ENCODE results near the gene HSPB7.
A peak's percentile ranks its signal among the peaks of the same experiment; 100 is the strongest.
"Not testable (repeated sequence)": the region's sequence is repeated elsewhere in the genome, so short reads cannot be mapped to it uniquely, and the experiment has no call there.

HSPB7 gene

DNA sequence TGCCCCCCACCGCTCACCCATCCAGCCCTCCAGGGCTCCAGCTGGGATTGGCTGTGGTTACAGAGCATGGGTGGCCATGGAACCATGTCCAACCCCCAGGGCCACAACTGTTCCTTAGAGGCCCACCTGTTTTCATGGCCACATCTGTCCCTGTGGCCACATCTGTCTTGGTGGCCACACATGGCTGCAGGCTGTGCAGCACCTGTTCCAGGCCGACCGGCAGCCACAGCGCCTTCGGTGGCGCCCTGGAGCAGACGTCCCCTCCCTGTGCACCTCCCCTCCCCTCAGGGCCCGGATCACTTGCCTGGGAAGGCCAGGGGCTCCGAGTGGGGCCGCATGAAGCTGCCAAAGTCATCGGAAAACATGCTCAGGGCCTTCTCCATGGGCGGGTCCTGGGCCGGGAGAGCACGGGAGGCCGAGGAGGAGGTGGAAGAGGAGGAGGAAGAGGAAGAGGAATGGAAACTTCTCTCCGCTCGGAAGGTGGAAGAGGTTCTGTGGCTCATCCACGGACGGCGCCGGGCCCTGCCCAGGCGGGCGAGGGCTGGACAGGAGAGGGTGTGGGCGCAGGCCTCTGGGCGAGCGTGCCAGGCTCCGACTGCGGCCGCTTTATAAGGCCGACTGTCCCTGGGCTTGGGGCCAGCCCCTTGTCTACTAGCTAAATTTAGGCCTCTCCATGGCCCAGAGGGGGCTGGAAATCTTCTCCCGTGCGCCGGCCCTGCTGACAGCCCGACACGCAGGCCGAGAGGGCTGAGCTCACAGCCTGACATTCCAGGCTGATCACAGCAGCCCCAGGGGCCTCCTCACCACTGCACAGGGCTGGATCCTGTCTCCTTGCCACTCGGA, at the start of gene HSPB7:
Gene HSPB7 (minus strand): TSS at position 583 of the 843 bp plus-strand sequence. CDS start 80 bp downstream, at position 503.
- no peak for DNase-seq

DNA sequence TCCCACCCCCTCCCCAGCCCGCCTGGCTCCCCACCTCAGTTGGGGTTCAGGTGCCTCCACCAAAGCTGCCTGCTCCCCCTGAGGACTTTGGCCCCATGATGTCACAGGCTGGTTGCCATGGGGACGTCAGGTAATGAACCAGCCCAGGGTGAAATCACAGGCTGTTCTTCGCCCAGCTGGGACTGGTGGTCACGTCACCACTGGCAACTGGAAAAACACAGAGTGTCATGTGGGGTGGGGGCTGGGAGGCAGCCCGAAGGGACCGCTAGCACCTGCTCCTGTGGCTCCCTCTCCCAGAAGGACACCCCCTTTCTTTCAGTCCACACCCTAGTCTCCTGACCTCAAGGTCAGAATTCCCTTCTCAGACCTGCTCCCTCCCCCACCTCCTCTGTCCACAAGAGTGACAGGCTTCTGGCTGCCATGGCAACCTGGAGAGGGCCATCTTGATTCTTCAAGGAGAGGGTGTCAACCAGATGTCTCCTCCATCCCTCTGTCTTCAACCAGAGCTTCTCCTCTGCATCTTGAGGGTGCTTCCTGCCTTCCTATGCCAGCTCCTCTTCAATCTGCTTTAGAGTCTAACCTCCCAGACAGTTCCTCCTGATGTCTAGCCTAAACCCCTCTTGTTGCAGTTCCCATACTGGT, 49.4 kb upstream of the HSPB7 start:
- no peak for DNase-seq

DNA sequence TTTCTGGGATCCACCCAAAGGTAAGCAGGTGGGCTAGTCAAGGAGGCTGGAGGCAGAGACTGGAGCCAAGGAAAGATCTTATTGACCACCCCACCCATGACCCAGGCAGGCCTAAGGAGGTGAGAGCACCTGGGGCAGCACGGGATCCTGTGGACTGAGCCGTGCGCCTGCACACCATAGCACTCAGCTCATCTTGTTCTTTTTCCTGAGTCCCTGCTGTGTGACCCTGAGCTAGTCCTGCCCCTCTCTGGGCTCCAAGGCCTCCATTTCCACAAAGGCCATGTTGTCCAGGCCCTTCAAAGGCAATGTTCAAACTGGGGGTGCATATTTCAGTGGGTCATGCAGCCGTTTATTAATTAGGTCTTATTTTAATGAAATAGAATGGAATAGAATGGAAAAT, 48.4 kb upstream of the HSPB7 start:
- DNase-seq: no peak

DNA sequence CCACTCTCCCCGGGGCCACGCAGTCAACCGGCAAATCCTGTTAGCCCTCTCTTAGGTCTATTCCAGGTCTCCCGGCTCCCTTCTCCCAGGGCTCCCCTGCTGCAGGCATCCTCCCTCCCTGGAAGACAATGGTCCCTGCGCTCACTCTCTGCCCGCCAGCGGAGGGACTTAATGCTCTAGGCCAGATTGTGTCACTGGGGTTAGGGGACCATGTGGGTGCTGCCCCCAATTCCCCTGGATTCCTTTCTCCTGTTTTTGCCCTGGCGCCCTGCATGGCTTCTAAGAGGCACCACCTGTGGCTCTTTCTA, 47.4 kb upstream of the HSPB7 start:
- DNase-seq: no peak

DNA sequence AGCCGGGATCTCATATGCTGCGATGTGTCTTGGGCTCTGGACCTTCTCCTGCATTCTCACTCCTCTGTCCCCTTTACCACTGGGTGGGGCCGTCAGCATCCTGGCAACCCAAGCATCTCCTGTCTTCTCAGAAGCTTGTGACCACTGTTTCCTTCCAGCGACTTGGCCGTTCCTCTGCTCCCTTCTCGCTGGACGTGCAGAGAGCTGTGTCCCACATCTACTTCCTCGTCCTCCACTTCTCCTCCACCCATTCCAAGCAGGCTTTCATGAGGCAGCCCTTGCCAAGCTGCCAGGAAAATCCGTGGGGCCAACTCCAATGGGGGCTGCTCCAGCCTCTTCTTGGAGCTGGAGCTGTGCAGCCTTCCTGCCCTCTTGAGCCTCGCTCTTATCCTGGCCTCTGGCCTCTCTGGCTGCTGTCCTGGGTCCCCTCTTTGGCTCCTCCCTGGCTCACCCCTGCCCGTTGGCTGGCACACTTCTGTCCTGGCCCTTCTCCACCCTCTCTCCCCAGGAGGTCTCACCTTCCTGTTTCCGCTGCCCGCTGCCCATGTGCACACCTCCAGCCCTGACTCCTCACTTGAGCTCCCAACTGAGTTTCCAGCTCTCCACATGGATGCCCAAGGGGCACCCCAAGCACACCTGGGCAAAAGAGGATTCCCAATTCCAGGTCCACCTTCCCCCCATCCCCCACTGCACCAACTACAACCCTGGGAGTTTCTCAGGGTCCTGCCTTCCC, 46.9 kb upstream of the HSPB7 start:
- DNase-seq: no peak

DNA sequence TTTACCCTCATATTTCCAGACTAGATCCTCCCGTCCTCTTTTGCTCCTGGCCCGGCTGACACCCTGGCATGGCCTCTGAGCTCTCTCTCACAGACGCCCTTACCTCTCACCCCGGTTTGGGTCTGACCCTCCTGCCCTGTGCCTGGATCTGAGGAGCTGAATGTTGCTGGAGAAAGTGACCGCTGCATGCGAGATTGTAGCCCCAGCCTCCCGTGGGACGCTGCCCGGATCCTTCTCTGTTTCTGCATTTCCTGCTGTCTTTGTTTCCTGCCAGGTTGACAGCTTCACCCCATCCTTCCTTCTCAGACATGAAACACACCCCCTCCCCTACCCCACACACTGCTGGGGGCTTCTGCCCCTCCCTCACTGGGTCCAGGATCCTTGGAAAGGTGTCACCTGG, 46.1 kb upstream of the HSPB7 start:
- no peak for DNase-seq

DNA sequence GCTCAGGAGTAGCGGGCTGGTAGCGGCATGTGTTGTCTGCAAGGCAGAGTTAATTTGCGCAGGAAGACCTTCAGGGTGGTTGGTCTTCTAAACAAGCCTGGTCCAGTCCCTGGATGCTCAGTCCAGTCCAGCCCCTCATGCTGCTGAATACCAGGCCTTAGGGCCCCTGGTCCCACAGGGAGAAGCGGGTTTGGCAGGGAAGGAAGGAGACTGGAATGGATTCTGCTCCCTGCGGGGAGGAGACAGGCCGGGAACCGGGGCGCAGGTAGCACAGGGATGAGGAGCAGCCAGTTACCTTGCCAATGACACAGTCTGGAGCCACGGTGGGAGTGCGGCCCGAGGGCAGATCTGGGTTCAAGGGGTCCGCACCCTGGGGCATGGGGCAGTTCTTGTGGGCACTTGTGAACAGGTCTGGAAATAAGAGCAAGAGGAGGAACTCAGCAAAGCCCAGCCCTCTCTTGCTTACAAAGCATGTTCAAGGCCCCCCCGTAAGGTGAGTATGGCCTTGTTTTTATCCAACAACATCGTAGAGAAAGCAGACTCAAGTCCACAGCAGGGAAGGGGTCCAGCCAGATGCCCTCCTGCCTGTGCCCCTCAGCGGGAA, 45.5 kb upstream of the HSPB7 start:
- no peak for DNase-seq

DNA sequence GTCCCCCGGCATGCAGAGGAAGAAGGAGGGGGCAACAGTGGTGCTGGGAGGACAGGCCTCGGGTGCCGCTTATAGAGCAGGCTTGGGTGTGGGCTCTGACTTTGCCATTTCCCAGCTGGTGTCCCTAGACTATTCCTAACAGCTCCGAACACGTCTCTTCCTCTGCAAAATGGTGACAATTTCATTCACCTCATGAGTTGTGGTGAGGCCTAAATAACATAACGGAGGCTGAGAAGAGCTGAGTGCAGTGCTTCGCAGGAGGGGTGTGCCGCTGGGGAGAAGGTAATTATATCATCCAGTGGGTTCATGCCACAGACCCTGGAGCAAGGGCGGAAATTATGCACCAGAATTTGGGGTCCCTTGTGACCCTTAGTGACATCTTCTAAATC, 44.8 kb upstream of the HSPB7 start:
- not testable (repeated sequence) for DNase-seq

DNA sequence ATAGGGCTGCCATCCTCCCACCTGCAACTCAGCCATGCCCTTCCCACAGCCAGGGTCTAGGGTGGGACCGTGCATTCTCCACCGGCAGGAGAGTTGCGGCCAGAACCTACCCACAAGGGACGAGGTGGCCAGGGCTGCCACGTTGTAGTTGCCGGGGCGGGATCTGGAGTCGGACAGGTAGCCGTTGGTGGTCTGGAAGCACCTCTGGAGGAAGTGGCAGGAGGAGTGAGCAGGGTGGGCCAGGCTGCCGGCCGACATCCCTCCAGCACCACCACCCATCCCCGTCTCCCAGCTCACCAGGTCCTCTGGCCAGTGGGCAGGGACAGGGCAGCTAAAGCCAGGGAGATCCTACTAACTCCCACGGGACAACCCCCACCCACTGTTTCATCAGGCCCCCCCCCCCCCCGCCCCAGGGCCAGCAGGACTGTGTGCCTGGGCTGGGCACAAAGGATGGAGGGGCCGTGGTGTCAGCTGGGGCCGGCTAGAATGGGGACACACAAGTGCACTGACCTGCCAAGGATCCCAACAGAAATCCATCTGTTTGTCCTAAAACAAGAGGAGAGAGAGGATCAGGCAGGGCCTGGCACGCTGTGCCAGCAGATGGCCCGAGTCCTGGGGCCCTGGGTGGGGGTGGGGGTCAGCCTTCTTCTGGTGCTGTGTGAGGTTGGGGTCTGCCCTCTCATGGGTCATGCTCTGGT, 44.3 kb upstream of the HSPB7 start:
- DNase-seq: not testable (repeated sequence)

DNA sequence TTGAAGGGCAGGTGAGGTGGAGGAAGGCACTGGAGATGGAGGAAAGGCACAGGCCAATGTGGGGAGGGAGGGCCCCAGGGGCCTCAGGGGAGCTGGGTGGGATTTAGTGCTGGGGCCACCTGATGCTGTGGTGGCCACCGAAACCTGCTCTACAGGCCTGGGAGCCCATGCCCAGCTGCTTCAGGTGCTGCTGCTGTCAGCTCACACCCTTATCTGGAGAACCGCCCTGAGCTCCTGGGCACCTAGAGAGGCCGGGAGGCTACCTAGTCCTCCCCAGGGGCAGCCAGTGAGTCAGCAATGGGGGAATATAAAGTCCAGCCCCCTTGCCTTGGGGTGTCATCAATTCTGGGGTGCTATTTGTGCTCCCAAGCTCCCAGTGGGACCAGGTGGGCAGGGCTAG, 43.4 kb upstream of the HSPB7 start:
- DNase-seq: no peak

DNA sequence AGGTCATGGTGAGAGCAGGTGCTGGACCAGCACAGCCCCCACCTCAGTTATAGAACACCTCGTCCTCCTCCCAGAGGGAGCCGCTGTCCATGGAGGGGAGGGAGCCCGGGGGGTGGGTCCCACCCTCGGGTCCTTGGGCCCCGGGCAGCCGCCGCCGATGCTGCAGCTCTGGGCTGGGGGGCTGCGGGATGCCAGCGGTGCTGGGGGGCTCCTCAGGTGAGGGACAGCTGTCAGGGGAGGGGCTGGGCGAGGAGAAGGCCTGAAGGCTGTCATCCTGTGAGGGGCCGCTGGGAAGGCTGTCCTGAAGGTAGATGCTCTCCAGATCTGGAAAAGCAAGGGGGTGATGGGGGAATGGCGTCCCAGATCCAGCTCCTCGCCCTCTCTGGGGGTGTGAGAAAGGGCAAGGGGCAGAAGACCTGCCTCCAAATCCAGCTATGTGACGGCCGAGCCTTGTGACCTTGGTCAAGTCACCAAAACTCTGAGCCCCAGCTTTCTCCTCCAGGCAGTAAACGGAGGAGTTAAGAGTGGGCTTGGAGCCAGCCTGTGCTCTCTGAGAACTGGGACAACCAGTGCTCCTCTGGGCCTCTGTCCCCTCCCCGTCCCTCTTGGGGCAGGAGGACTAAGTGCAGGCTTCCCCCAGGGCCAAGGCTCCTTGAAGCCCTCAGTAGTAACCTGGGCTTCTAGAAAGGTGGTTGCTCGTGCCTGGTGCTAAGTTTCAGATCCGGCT, 40.7 kb upstream of the HSPB7 start:
- not testable (repeated sequence) for DNase-seq

DNA sequence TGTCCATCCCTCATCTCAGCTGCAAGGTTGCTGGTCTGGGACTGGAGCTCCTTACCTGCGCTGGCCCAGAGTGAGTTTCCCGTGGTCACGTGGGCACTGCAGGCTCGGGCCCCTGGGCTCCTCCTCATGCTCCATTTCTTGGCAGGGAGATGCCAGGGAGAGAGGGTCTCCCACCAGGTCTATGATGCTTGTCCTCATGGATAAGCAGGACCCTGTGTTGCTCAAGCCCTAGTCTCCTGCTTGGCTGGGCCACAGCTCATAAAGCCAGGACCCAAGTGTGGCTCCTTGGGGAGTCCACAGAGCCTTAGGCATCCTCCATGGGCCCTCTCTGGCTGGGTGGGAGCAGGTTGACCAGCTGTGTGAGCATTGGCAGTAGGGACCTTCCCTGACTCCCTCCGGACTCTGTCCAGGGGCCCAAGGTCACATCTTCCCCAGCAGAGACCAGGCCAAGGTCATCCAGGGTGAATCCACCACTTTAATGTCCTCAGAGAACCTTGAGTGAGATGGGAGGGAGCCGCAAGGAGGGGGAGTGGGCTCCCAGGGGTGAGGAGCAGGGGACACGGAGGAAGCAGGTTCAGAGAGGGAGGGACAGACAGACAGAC, 39.6 kb upstream of the HSPB7 start:
- DNase-seq: not testable (repeated sequence)

DNA sequence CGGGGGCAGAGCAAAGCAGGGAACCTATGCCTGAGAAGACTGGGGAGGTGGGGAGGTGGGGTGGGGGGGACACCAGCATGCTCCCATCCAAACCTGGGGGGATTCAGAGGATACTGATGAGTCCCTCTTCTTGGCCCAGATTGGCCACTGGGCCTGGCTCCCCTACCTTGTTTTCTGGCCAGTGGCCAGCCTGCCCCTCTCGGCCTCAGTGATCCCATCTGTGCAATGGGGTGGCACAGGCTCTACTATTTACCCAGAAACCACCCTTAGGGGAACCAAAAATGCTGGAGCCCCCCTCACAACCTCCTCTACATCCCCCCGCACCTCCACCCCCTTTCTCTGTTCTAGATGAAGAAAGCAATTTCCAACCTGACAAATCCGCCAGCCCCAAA, 38.7 kb upstream of the HSPB7 start:
- DNase-seq: not testable (repeated sequence)

DNA sequence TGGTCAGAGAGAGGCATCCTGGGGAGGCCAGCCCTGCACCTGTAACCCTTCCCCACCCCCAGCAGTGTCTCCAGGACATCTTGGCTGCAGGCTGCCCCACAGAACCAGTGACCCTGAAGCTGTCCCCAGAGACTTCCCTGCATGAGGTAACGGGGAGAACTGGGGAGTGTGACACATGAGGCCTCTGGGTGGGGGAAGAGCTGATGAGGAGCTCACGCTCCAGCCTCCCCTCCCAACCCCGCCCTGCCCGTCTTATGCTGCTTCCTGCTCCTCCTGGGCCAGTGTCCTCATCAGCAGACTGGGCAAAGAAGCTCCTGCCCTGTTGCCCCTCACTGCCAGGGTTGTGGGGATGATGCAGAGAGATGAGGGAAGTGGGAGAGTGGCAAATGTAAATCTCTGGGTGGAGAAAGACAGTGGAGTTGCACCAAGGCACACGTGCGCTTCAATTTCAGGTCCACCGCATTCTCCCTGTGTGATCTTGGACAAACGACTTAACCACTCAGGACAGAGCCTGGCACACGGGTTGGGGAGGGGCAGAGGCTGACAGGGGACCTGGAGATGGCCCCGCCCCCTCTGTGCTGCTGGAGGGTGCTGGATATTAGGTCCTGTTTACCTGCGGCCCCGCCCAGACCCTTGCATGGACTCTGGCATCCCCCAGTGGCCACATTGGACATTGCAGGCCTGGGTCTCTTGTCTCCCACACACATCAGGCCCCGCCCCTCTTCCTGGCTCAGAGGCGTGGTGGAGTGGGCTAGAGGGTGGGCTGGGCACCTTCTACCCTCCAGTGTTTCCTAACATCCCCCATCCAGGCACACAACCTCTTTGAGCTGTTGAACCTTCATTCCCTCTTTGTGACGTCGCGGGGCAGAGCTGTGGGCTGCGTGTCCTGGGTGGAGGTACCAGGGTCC, 38.0 kb upstream of the HSPB7 start:
- DNase-seq: peak; percentile 88

DNA sequence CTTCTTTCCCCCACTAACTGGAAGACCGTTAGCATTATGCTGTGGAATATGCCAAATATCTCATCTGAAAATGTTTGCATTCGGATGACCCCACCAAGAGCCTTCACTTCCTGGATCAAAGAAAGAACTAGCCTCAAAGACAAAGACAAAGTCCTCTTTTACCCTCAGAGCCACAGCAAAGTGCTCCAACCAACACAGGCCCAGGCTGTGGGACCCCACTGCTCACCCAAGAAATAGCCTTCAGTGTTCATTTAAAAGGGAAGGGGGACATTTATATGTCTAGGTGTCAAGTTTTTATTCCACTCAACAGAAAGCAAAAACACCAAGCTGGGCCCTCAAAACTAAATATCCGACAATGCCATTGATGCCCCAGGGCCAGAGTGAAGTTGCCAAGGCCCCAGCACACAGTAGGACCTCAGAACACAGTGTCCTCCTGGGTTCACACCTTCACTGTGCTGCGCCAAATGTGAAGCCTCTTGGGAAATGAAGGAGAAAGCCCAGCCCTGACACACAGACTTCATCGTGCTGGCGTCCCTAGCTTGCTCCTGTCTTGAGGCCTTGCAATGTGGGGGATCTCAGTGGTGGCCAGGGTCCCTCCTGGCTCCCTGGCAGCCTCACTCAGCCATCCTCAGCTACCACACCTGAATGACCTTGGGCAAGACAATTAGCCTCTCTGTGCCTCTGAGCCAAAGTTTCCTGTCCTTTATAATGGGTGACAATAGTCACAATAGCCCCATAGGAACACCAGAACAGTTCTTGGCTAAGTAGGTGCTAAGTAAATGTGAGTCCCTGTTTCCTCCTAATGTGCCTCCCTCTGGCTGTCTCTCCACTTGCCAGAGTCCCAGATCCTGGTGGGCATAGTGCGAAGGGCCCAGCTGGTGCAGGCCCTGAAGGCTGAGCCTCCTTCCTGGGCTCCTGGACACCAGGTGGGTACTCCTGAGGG, 37.0 kb upstream of the HSPB7 start:
- DNase-seq: no peak

DNA sequence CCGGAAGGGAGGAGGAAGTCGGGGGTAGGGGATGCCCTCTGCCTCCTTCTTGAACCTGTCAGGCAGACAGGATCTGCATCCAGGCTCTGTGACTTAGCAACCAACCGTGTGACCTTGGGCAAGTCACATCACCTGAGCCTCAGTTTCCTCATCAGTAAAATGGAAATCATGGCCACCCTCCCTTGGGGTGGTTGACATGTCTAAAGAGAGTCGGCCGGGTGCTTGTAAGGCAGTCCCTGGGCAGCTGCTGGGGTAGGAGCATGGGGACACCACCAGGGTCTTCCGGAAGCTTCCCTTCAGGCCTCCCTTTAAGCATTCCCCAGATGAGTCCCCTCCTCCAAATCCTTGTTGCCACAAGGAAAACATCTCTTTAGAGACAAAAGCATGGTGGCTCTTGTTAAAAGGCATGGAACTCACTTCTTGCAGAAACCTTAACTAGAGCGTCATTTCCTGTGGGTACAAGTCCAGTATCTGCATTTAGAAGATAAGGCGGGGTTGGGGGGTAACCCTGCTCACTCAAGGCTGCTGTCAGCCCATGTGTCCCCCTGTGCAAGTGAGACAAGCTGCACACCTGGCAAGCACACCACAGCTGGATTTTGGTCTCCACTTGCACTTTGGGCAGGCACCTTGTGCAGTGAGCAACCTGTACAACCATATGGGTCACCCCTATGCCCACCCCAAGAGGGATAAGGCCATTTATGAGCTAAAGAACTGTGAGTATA, 36.1 kb upstream of the HSPB7 start:
- DNase-seq: no peak

DNA sequence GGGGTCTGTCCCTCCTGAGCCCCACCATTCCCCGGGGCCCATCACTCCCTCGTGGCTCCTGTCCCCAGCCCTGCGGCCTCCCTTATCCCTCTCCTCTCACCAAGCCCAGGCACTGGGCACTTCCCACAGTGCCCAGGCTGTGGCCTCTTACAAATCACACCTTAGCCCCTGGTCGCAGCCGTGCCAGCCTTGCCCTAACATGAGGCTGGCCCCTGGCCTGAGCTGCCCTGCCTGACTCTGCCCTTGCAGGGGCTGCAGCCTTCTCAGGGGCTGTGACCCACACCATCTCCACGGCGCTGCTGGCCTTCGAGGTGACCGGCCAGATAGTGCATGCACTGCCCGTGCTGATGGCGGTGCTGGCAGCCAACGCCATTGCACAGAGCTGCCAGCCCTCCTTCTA, 34.1 kb upstream of the HSPB7 start:
- not testable (repeated sequence) for DNase-seq

DNA sequence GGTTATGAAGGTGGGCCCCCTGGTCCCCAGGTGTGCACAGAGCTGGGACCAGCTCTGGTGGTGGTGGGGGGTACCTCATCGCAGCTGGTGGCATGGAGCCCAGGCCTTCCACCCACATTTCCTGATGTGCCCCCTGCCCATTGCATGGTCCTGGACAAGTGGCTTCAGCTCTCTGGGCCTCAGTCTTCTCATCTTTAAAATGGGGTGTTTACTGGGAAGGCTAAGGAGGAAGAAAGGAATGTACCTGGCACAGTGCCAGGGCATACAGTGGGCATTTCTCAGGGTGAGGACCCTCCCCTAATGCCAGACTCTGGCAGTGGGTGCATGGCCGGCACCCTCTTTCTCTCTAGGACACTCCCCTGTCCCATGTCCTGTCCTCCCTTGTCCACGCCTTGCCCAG, 33.2 kb upstream of the HSPB7 start:
- no peak for DNase-seq

DNA sequence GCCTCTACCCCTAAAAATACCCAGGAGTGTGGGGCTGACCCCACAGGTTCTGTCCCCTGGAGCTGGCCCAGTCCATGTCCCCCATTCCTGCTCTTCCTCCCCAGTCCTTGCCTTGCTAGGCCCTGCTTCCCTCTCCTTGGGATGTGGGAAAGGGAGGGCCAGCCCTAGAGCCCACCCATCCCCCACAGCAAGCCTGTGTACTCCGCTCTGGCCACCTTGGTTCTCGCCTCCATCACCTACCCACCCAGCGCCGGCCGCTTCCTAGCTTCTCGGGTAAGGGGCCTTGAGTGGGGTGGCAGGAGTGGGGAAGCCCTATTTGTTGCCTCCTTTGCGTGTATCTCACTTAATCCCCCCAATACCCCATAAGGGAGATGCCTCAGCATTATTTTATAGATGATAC, 32.5 kb upstream of the HSPB7 start:
- no peak for DNase-seq
